DND-41 (cell line): ENCODE measurements around the gene TFEB.

Experiments
- CTCF ChIP-seq: IDR thresholded peaks from 2 replicates; pipeline ENCODE4 v1.5.1; 2012; ENCODE audit warnings: borderline replicate concordance, low read length, moderate library complexity, mild to moderate bottlenecking; ENCODE audit not compliant: poor library complexity, severe bottlenecking; ENCODE audit errors: extremely low read depth
- EZH2 ChIP-seq: IDR thresholded peaks from 3 replicates; pipeline ENCODE4 v1.6.1; 2012; ENCODE audit warnings: borderline replicate concordance, low read depth, mild to moderate bottlenecking, moderate library complexity, low read length, inconsistent platforms; ENCODE audit not compliant: severe bottlenecking

GRCh38 chr6:41736800-41737555 lies 1.6 kb upstream of the TFEB start:
- TF ChIP-seq CTCF, result no peak
- no peak for TF ChIP-seq EZH2
